Measurements from ENCODE around the gene DNASE1L2.
A peak's percentile ranks its signal among the peaks of the same experiment; 100 is the strongest.
"Not testable (repeated sequence)": the region's sequence is repeated elsewhere in the genome, so short reads cannot be mapped to it uniquely, and the experiment has no call there.

Gene DNASE1L2

DNA sequence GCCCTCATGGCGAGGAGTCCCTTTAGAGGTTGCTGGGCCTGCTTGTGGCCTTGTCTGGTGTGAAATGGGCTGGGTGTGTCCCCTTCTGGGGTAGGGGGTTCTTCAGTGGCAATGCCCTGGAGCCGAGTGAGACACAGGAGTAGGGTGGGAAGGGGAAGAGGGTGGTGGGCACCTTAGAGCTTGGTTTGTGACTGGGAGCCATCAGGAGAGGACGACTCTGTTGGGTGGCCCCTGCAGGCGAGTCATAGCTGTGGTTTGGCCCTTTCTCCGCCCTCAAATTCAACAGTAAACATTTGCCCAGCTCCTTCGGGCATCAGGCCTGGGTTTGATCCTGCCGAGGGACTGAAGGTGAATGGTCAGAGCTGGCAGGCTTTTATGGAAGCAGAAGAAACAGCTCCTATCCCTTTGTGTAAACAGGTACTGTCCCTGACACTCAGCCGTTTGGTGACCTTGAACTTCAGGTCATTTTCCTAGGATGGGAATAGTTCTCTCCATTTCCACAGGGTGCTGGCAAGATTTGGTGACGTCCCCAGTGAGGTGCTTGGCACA lies 9.9 kb upstream of the DNASE1L2 start:
- no peak for DNase-seq

DNA sequence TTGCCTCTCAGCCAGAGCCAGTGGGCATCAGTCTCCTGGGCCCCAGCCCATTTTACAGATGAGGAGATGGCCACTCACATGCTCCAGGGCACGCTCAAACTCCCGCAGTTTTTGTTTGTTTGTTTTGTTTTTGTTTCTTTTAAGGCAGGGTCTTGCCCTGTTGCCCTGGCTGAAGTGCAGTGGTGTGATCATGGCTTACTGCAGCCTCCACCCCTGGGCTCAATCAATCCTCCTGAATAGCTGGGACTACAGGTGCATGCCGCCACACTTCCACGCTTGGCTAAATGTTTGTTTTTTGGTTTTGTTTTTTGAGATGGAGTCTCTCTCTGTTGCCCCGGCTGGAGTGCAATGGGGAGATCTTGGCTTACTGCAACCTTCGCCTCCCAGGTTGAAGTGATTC lies 9.3 kb upstream of the DNASE1L2 start:
- DNase-seq: no peak

DNA sequence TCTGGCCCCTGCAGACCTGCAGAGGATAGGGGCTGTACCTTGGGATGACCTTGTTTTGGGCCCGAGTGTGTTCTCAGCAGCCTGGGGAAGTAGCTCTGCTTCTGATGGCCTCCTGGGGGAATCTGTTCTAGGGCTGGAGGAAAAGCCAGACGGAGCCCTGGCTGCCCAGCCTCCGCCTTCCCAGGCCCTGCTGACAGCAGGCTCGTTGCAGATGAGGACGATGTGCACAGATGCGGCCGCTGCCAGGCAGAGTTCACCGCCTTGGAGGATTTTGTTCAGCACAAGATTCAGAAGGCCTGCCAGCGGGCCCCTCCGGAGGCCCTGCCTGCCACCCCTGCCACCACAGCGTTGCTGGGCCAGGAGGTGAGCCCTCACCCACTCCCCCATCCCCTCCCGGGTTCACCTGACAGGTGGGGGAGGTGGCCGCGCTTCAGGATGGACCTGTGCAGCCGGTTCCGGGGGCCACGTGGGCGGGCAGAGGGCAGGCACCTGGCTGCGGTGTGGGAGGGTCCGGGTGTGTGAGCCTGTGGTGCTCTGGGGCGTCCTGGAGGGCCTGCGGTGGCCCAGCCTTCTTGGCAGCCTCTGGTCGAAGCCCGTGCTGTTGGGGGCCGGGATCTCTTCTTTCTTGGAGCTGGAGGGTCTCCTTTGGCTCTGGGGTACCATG lies 8.0 kb upstream of the DNASE1L2 start:
- no peak for DNase-seq

DNA sequence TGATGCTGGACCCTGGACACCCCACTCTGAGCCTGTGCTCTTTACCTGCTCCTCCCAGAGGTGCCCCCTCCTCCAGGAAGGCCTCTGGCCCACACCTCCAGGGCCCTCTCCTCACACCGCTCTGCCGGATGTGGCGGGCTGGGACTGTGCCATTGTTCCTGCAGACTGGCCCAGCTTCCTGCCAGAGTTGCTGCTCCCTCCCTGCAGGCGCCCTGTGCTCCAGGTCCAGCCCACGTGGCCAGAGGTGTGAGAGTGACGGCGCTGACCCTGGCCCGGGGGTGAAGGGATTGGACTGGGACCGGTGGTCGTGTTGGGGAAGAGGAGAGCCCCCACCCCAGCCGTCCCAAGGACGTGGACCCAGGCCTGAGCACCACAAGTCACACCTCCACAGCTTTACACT lies 7.2 kb upstream of the DNASE1L2 start:
- no peak for DNase-seq

DNA sequence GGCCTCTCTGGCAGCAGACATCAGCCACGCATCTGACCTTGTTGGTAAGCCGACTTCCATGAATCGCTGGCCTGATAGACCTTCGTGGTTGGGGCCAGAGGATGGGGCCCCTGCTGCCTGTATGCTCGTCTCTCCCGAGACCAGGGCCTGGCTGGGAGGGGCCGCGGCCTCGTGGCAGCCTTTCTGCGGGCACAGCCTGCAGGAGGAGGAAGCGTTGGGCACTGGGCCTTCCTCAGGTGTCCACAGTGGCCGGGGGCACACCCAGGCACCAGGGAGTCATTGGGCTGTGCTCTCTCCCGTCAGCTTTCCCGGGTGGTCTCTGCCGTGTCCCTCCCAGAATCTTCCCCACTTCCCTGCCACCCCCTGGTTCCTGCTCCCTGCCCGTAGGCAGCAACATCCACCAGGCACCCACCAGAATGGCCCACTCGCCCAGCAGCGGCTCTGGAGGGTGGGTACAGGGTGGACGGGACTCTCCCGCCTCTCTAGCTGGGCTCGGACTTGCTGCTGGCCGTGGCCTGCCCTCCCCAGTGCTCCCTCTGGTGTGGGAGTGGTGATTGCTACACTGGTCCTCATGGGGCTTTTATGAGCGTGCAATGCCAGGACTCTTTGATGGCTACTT lies 6.5 kb upstream of the DNASE1L2 start:
- DNase-seq: no peak

DNA sequence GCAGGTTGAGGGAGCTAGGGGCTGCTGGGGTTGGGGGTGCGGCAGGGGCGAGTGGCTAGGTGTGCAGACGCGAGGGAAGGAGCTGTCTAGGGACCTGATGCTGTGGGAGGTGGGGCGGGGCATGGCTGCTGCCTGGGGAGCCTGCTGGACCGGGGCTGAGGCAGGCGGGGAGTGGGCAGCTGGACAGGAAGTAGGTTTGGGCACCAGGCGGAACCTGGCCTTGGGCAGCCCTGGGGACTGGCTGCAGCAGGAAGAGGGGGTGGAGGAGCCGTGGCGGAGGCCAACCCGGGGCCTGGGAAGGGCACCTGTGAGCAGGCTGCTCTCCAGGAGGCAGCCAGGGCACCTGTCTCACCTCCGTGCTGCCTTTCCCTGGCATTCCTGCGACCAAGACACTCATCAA lies 5.9 kb upstream of the DNASE1L2 start:
- DNase-seq: no peak

DNA sequence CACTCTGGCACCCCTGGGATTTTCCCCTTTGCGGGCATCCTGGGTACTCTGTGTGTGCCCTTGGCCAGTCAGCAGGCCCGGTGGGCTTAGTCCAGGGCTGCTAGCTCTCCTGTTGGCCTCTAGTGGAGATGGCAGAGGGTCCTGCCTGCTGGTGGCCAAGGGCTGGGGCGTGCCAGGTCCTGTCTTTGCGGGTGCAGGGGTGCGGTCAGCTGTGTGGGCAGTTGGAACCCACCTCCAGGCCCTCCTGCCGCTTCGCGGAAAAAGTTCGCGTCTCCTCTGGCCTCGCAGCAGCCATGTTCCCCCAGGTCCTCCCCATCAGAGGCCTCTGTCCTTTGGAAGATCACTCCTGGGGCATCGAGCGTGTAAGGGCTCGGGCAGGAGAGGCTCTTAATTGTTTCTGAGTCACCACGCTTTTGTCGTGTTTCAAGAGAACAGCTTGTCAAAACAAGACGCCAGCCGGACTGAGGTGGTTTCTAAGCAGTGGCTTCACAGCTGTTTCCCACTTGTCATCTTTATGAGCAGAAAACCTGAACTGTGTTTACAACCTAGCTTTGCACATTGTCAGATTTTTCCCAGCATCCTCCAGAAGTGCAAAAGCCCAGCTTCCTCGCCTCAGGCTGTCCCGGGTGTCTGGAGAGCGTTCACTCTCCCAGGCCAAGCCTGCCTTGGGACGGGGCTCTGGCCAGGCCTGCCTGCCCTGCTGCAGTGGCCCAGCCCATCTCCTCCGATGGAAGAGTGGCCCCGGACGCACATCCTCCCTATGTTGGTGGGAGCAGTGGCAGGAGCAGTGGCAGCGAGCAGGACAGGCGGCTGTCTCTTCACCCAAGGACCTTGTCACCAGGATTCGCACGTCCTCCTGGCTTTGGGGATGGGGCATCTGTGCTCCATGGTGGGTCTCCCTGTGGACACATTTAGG lies 5.0 kb upstream of the DNASE1L2 start:
- DNase-seq: no peak

DNA sequence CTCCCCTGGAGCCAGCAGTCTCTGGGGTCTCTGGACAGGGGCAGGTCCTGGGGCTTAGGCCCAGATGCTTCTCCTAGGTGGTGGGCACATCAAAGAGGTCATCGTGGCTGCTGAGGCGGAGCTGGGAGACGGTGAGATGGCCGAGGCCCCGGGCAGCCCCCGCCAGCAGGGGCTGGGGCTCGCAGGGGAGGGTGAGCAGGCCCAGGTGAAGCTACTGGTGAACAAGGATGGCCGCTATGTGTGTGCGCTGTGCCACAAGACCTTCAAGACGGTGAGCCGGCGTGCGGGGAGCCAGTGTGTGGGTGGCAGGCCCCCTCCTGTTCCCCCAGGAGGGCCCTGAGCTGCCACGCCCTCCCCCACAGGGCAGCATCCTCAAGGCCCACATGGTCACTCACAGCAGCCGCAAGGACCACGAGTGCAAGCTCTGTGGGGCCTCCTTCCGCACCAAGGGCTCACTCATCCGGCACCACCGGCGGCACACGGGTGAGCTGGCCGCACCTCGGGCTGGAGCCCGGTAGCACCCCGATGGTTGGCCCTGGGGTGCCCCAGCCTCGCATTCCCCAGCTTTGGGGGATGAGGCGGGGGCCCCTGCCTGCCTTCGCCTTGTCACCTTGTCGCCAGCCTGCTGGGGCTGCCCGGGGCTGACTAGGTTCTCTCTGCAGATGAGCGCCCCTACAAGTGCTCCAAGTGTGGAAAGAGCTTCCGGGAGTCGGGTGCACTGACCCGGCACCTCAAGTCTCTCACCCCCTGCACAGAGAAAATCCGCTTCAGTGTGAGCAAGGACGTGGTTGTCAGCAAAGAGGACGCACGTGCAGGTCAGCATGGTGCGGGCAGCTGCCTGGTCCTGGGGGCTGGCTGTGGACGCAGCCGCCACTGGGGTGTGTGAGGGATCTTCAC lies 3.9 kb upstream of the DNASE1L2 start:
- no peak for DNase-seq

DNA sequence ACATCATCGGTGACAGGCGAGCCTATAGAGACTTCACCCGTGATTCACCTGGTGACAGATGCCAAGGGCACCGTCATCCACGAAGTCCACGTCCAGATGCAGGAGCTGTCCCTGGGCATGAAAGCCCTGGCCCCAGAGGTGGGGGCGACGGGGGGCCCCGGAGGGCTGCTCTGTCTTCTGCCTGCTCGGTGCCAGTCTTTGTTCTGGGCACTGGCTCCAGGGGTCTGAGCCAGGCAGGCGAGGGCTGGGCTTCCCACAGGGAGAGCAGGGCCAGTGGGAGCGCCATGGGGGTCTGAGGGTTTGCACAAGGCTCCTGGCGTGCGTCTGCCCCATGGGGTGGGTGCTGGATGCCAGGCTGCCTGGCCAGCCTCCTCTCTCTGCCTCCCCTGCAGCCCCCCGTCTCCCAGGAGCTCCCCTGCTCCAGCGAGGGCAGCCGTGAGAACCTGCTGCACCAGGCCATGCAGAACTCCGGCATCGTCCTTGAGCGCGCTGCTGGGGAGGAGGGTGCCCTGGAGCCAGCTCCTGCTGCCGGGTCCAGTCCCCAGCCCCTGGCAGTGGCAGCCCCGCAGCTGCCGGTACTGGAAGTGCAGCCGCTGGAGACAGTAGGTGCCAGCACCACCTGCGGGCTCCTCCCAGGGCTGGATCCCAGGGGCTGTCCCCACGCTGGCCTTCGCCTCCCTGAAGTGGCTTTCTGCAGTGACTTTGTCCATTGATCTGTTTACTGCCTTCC lies 3.0 kb upstream of the DNASE1L2 start:
- no peak for DNase-seq

DNA sequence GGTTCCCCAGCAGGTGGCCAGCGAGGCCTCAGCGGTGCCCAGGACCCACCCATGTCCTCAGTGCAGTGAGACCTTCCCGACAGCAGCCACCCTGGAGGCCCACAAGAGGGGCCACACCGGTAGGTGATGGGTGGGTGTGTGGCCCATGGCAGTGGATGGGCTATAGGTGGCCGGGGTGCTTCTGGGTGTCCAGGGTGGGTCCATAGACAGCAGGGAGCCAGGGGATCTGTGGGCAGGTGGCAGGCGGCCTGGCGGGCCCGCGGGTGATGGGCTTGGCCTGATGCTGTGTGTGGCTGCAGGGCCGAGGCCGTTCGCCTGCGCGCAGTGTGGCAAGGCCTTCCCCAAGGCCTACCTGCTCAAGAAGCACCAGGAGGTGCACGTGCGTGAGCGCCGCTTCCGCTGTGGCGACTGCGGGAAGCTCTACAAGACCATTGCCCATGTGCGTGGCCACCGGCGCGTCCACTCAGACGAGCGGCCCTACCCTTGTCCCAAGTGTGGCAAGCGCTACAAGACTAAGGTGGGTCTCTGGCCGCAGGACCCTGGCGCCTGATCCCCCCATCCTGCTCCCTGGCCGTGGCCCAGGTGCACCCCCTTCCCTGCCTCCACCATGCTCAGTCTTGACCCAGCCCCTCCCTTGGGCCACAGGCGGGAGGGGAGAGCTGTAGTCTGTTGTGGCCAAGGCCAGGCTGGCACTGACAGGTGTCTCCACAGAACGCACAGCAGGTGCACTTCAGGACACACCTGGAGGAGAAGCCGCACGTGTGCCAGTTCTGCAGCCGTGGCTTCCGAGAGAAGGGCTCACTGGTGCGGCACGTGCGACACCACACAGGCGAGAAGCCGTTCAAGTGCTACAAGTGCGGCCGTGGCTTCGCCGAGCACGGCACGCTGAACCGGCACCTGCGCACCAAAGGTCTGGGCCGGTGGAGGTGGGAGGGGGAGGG lies 2.1 kb upstream of the DNASE1L2 start:
- peak; percentile 7 for DNase-seq

DNA sequence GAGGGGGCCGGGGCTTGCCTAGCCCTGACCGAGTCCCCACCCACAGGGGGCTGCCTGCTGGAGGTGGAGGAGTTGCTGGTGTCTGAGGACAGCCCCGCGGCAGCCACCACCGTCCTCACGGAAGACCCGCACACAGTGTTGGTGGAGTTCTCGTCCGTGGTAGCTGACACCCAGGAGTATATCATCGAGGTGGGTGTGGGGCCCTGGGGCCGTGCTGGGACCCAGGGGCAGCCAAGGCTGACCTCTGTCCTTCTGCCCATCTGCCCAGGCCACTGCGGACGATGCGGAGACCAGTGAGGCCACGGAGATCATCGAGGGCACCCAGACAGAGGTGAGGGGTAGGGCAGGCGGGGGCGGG lies 1.5 kb upstream of the DNASE1L2 start:
- no peak for DNase-seq

DNA sequence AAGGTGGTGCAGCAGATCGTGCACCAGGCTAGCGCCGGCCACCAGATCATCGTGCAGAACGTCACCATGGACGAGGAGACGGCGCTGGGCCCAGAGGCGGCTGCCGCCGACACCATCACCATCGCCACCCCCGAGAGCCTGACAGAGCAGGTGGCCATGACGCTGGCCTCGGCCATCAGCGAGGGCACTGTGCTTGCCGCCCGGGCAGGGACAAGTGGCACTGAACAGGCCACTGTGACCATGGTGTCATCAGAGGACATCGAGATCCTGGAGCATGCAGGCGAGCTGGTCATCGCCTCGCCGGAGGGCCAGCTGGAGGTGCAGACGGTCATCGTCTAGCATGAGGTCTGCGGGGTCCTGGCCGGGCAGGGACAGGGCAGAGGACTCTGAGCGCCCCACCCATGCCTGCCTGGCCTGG lies 1.0 kb upstream of the DNASE1L2 start:
- DNase-seq: no peak

DNA sequence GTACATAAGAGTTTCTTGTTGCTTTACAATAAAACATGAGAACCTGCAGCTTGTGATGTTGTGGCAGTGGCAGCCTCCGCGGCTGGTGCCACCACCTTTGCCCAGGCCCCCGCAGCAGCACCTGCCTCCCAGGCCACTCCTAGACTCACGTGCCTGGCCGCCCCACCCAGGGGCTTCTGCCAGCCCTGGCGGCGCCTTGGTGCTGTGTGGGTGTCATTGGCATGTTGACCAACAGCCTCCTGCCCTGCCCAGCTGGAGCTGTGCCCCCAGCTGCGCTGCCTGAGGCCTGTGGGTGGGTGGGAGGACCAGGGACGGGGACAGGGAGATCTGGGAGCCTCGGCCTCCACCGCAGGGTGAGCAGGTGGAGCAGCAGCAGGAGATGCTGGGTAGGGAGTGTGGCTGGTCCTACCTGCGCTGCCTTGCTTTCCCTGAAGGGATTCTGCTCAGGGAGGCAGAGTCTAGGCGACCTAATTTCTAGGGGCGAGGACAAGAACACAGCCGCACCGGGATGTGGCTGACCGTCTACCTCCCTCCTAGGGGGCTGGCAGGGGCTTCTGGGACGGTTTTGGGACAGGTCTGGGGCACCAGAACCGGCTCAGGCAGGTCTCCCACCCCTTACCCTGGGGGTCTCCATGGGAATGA lies 428 bp upstream of the DNASE1L2 start:
- DNase-seq: no peak

DNA sequence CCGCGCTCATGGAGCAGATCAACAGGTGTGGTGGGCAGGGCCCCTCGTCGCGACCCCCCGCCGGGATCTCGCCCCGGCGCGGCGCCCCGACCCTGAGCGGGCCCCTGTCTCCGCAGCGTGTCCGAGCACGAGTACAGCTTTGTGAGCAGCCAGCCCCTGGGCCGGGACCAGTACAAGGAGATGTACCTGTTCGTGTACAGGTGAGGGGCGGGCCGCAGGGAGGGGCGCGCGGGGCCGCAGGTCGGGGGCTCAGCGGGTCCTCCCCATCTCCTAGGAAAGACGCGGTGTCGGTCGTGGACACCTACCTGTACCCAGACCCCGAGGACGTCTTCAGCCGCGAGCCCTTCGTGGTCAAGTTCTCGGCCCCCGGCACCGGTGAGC lies 848 bp downstream of the DNASE1L2 start:
- no peak for DNase-seq

DNA sequence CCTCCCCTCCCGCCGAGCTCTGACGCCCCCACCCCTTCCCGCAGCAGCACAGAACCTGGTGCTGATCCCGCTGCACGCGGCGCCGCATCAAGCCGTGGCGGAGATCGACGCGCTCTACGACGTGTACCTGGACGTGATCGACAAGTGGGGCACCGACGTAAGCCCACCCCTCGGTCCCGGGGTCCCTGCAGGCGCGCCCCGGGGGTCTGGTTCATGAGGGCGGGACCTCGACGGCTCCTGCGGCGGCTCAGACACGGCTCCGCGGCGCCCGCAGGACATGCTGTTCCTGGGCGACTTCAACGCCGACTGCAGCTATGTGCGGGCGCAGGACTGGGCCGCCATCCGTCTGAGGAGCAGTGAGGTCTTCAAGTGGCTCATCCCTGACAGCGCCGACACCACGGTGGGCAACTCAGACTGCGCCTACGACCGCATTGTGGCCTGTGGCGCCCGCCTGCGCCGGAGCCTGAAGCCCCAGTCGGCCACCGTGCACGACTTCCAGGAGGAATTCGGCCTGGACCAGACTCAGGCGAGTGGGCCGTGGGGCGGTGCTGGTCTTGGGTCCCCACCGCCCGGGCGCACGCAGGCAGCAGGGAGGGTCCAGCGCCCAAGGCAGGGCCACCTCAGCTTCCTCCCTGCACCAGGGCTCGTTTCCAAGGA lies 1.4 kb downstream of the DNASE1L2 start:
- peak; percentile 11 for DNase-seq

DNA sequence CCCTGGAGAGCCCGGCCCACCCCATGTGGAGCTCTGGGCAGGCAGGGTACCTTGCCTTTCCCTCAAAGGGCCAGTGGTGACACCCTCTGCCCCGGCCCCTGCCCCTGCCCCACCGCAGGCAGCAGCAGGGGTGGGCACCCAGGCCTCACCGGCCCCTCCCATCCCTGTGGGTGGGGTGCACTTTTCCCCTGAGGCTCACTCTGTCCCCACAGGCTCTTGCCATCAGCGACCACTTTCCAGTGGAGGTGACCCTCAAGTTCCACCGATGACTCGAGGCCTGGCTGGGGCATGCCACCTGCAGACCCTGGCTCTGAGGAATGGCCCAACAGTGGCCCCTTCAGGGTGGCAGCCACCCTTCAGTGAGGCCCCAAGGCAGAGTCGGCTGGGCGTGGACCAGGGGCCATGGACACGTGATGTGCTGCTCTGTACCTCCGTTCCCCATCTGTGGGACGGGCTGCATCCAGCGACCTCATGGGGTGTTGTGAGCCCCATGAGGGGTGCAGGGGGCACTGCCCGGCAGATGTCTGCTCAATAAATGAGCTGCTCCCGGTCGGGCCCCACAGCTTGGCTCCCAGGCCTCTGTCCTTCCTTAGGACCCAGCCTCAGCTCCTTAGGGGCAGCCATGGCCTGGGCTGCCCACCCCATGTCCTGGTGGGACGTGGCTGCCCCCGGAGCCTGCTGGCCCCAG lies 2.0 kb downstream of the DNASE1L2 start:
- peak; percentile 10 for DNase-seq

DNA sequence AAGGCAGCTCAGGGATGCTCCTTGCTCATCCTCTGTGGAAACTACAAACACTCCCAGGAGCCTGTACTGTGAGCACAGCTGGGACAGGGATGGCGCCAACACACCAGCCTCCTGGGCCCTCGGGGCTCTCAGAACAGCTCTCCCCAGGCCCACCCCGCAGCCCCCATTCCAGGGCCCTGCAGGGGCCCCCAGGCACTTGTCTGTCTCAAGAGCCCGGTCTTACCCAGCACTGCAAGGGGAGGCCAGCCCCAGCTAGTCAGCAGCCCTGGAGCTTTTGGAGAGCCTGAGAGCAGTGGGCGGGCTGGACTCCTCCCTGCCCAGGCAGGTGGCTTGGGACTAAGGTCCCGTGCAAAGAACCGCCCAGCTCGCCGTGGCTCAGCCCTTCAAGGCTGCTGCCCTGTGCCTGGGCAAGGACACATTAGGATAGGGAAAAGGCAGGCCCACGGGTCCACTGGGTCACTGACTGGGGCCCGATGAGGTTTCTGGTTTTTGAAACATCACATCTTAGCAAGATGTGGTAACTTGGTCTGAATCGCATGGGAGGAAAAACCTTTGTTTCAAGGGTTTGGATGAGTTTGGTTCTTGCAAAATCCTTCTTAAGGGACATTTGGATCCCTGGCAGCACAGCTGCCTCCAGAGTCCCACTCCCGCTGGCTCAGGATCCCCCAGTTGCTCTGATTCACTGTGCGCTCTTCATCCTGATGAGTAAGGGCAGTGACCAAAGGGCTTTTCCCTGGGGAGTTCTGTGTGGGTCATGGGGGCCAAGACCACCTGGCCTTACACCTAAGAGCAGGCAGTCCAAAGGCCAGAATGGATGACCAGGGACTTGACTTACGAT lies 2.8 kb downstream of the DNASE1L2 start:
- no peak for DNase-seq

DNA sequence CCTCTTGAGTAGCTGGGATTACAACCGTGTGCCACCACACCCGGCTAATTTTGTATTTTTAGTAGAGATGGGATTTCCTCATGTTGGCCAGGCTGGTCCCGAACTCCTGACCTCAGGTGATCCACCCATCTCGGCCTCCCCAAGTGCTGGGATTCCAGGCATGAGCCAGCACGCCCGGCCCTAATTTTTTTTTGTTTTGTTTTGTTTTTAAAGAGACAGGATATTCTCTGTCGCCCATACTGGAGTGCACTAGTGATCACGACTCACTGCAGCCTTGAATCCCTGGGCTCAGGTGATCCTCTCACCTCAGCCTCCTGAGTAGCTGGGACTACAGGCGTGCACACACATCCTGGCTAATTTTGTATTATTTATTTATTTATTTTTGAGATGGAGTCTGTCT lies 4.1 kb downstream of the DNASE1L2 start:
- DNase-seq: not testable (repeated sequence)
